ENCODE data around the gene POTEG. TPM values are rescaled to one million over a fixed set of nuclear protein-coding genes. Genes with fewer than 3 reads are reported as not detected.
"Not testable (repeated sequence)": the region's sequence is repeated elsewhere in the genome, so short reads cannot be mapped to it uniquely, and the experiment has no call there.

The POTEG gene
- total and polyA plus RNA-seq, 2 experiments from 2014 or later = not detected

GRCh38 chr14:19436311-19437125, 2.4 kb upstream of the POTEG start:
- H4K20me1 ChIP-seq (ENCODE audit: insufficient read depth); H3K79me2 ChIP-seq (ENCODE audit: insufficient read depth); DNase-seq; H3K4me2 ChIP-seq (ENCODE audit: unreplicated experiment); H2AFZ ChIP-seq; H3K9me2 ChIP-seq (ENCODE audit: insufficient read depth); H3K9ac ChIP-seq; H3F3A ChIP-seq (ENCODE audit: insufficient read depth); H3K4me1 ChIP-seq (ENCODE audit: insufficient read depth); in situ Hi-C loops (cut with MboI); H3K27me3 ChIP-seq (replicated peaks; ENCODE audit: insufficient read depth); H3K9me3 ChIP-seq (ENCODE audit: low read depth); H3K4me3 ChIP-seq; H3K27ac ChIP-seq; H3K36me3 ChIP-seq (ENCODE audit: low read depth): not testable (repeated sequence)
- WGBS, 2 experiments (ENCODE audit: low coverage in 1 of 2, low lambda C conversion rate in 2 of 2, missing lambda C conversion rate in 2 of 2) = 25 to 41% methylated on average over 3 of the region's 8 CpGs

GRCh38 chr14:19435852-19436251, 1.7 kb upstream of the POTEG start:
- H3K79me2 ChIP-seq (ENCODE audit: insufficient read depth); H2AFZ ChIP-seq; H3F3A ChIP-seq (ENCODE audit: insufficient read depth); H3K9ac ChIP-seq; H3K4me2 ChIP-seq (ENCODE audit: unreplicated experiment); H3K27ac ChIP-seq; H4K20me1 ChIP-seq (ENCODE audit: insufficient read depth); H3K27me3 ChIP-seq (replicated peaks; ENCODE audit: insufficient read depth); H3K4me3 ChIP-seq; H3K4me1 ChIP-seq (ENCODE audit: insufficient read depth); H3K9me2 ChIP-seq (ENCODE audit: insufficient read depth); DNase-seq; H3K36me3 ChIP-seq (ENCODE audit: low read depth); in situ Hi-C loops (cut with MboI); H3K9me3 ChIP-seq (ENCODE audit: low read depth): not testable (repeated sequence)
- WGBS, 2 experiments (ENCODE audit: low coverage in 1 of 2, low lambda C conversion rate in 2 of 2, missing lambda C conversion rate in 2 of 2) = no CpG with 5 or more reads among the region's 2 CpGs

GRCh38 chr14:19434891-19435290, 750 bp upstream of the POTEG start:
- DNase-seq; in situ Hi-C loops (cut with MboI); H3K27ac ChIP-seq; H2AFZ ChIP-seq; H3K27me3 ChIP-seq (replicated peaks; ENCODE audit: insufficient read depth); H3K4me3 ChIP-seq; H3K79me2 ChIP-seq (ENCODE audit: insufficient read depth); H3K9ac ChIP-seq; H3K9me3 ChIP-seq (ENCODE audit: low read depth); H3F3A ChIP-seq (ENCODE audit: insufficient read depth); H3K4me2 ChIP-seq (ENCODE audit: unreplicated experiment); H4K20me1 ChIP-seq (ENCODE audit: insufficient read depth); H3K9me2 ChIP-seq (ENCODE audit: insufficient read depth); H3K36me3 ChIP-seq (ENCODE audit: low read depth); H3K4me1 ChIP-seq (ENCODE audit: insufficient read depth): not testable (repeated sequence)
- 76 to 84% methylated on average over 8 to 53 of the region's 53 CpGs for WGBS, 2 experiments (ENCODE audit: low coverage in 1 of 2, low lambda C conversion rate in 2 of 2, missing lambda C conversion rate in 2 of 2)

GRCh38 chr14:19433765-19434164, 376 bp downstream of the POTEG start:
- H3K4me2 ChIP-seq (ENCODE audit: unreplicated experiment) = not testable (repeated sequence)

GRCh38 chr14:19408519-19408918, 25.6 kb downstream of the POTEG start:
- H3K9me2 ChIP-seq (ENCODE audit: insufficient read depth); H3K27me3 ChIP-seq (replicated peaks; ENCODE audit: insufficient read depth); in situ Hi-C loops (cut with MboI); H3K36me3 ChIP-seq (ENCODE audit: low read depth); H3K27ac ChIP-seq; H3F3A ChIP-seq (ENCODE audit: insufficient read depth); H2AFZ ChIP-seq; H3K4me2 ChIP-seq (ENCODE audit: unreplicated experiment); H3K4me1 ChIP-seq (ENCODE audit: insufficient read depth); H3K9ac ChIP-seq; H3K9me3 ChIP-seq (ENCODE audit: low read depth); H3K4me3 ChIP-seq; DNase-seq; H4K20me1 ChIP-seq (ENCODE audit: insufficient read depth); H3K79me2 ChIP-seq (ENCODE audit: insufficient read depth): not testable (repeated sequence)
- 41 to 43% methylated on average over 11 to 12 of the region's 13 CpGs for WGBS, 2 experiments (ENCODE audit: low coverage in 1 of 2, low lambda C conversion rate in 2 of 2, missing lambda C conversion rate in 2 of 2)

More at GRCh38 chr14:19433765-19434164, 376 bp downstream of the POTEG start:
- H3K27me3 ChIP-seq (replicated peaks; ENCODE audit: insufficient read depth); H3K27ac ChIP-seq; H3K36me3 ChIP-seq (ENCODE audit: low read depth); H4K20me1 ChIP-seq (ENCODE audit: insufficient read depth); DNase-seq; H3F3A ChIP-seq (ENCODE audit: insufficient read depth); H3K9me3 ChIP-seq (ENCODE audit: low read depth); H3K4me1 ChIP-seq (ENCODE audit: insufficient read depth); H3K9ac ChIP-seq; H3K79me2 ChIP-seq (ENCODE audit: insufficient read depth); H3K9me2 ChIP-seq (ENCODE audit: insufficient read depth); H3K4me3 ChIP-seq; in situ Hi-C loops (cut with MboI); H2AFZ ChIP-seq: not testable (repeated sequence)
- WGBS, 2 experiments (ENCODE audit: low coverage in 1 of 2, low lambda C conversion rate in 2 of 2, missing lambda C conversion rate in 2 of 2) = 61 to 73% methylated on average over 3 to 4 of the region's 16 CpGs

- WGBS, 2 experiments (ENCODE audit: low coverage in 1 of 2, low lambda C conversion rate in 2 of 2, missing lambda C conversion rate in 2 of 2) = 55 to 74% methylated on average over 8 to 10 of the region's 18 CpGs
- not testable (repeated sequence) for H3K27me3 ChIP-seq (replicated peaks; ENCODE audit: insufficient read depth)
These were observed 32.0 kb downstream of the POTEG start for GRCh38 chr14:19402097-19402496.

GRCh38 chr14:19394727-19395126, 39.4 kb downstream of the POTEG start:
- DNase-seq; H3K36me3 ChIP-seq (ENCODE audit: low read depth); H3K4me3 ChIP-seq; H3K9me3 ChIP-seq (ENCODE audit: low read depth); H3K27me3 ChIP-seq (replicated peaks; ENCODE audit: insufficient read depth); H3K4me1 ChIP-seq (ENCODE audit: insufficient read depth); H2AFZ ChIP-seq; in situ Hi-C loops (cut with MboI); H3K79me2 ChIP-seq (ENCODE audit: insufficient read depth); H3K9ac ChIP-seq; H3F3A ChIP-seq (ENCODE audit: insufficient read depth); H4K20me1 ChIP-seq (ENCODE audit: insufficient read depth); H3K9me2 ChIP-seq (ENCODE audit: insufficient read depth); H3K27ac ChIP-seq; H3K4me2 ChIP-seq (ENCODE audit: unreplicated experiment): not testable (repeated sequence)
- WGBS, 2 experiments (ENCODE audit: low coverage in 1 of 2, low lambda C conversion rate in 2 of 2, missing lambda C conversion rate in 2 of 2) = 46 to 61% methylated on average over 5 to 7 of the region's 12 CpGs

More at GRCh38 chr14:19402097-19402496, 32.0 kb downstream of the POTEG start:
- H2AFZ ChIP-seq; H3K27ac ChIP-seq; H3K9me3 ChIP-seq (ENCODE audit: low read depth); H3F3A ChIP-seq (ENCODE audit: insufficient read depth); H3K4me2 ChIP-seq (ENCODE audit: unreplicated experiment); H3K4me1 ChIP-seq (ENCODE audit: insufficient read depth); H3K9me2 ChIP-seq (ENCODE audit: insufficient read depth); H3K4me3 ChIP-seq; H4K20me1 ChIP-seq (ENCODE audit: insufficient read depth); DNase-seq; H3K79me2 ChIP-seq (ENCODE audit: insufficient read depth); H3K36me3 ChIP-seq (ENCODE audit: low read depth); in situ Hi-C loops (cut with MboI); H3K9ac ChIP-seq: not testable (repeated sequence)
